OCI-LY7 (cell line): ENCODE data around the gene LHX8. TPM values are rescaled to one million over a fixed set of nuclear protein-coding genes. Genes with fewer than 3 reads are reported as not detected.

ENCODE experiments used
- BruUV-seq: library from RNA; stranded (reverse); fragments of 400-500 nt; replicated peaks from 2 replicates; lab custom pipeline; 2021; lab: Mats Ljungman, UMichigan
- CTCF ChIA-PET: fragments of 300-600 bp; sonication (Branson Sonifier 250); formaldehyde crosslinking; loops from one replicate; lab custom pipeline; 2022; ENCODE audit warnings: antibody characterized with exemption; ENCODE audit not compliant: unreplicated experiment; lab: Charles Lee
- POLR2A ChIA-PET: fragments of 300-600 bp; sonication (Branson Sonifier 250); formaldehyde crosslinking; loops from one replicate; lab custom pipeline; 2022; ENCODE audit warnings: antibody characterized with exemption; lab: Charles Lee
- DNase-seq: peaks from one replicate; pipeline ENCODE4 v3.0.0-alpha.2; 2015; ENCODE audit warnings: low spot score
- H2AFZ ChIP-seq: fragments of 200-600 bp; sonication (generic), shearing (Covaris generic); 2 replicates; pipeline ENCODE4 v1.6.1; 2014; ENCODE audit warnings: mild to moderate bottlenecking, antibody characterized with exemption, low read length, moderate library complexity
- H3K27ac ChIP-seq: fragments of 200-600 bp; sonication (generic); 2 replicates; pipeline ENCODE4 v1.5.1; 2014; ENCODE audit warnings: mixed run types, low read depth, mild to moderate bottlenecking, moderate library complexity, low read length, inconsistent platforms; ENCODE audit not compliant: poor library complexity, severe bottlenecking
- H3K36me3 ChIP-seq: fragments of 200-600 bp; sonication (generic); 2 replicates; pipeline ENCODE4 v1.6.1; 2014; ENCODE audit warnings: mild to moderate bottlenecking, antibody characterized with exemption, low read length, moderate library complexity, mixed read lengths; ENCODE audit not compliant: insufficient read depth
- H3K4me1 ChIP-seq: fragments of 200-600 bp; sonication (generic); 2 replicates; pipeline ENCODE4 v1.5.1; 2014; ENCODE audit warnings: mild to moderate bottlenecking, low read length; ENCODE audit not compliant: insufficient read depth, poor library complexity, severe bottlenecking
- H3K4me2 ChIP-seq: fragments of 200-600 bp; sonication (generic); 2 replicates; pipeline ENCODE4 v1.6.1; 2014; ENCODE audit warnings: mild to moderate bottlenecking, low read length
- H3K4me3 ChIP-seq: fragments of 200-600 bp; sonication (generic); 2 replicates; pipeline ENCODE4 v1.5.1; 2014; ENCODE audit warnings: mild to moderate bottlenecking, low read depth, low read length; ENCODE audit not compliant: poor library complexity, severe bottlenecking
- H3K79me2 ChIP-seq: fragments of 200-600 bp; sonication (generic); 2 replicates; pipeline ENCODE4 v1.6.1; 2016; ENCODE audit warnings: low read depth, mild to moderate bottlenecking, low read length, moderate library complexity, mixed read lengths; ENCODE audit not compliant: insufficient read depth
- H3K9me2 ChIP-seq: fragments of 200-600 bp; sonication (generic); 2 replicates; pipeline ENCODE4 v1.6.1; 2016; ENCODE audit warnings: mild to moderate bottlenecking, low read length, mixed read lengths; ENCODE audit not compliant: insufficient read depth
- H3K9me3 ChIP-seq: fragments of 200-600 bp; sonication (generic); 2 replicates; pipeline ENCODE4 v1.6.1; 2014; ENCODE audit warnings: mild to moderate bottlenecking, mixed run types, low read length, mixed read lengths
- H4K20me1 ChIP-seq: fragments of 200-600 bp; sonication (generic); 2 replicates; pipeline ENCODE4 v1.6.1; 2014; ENCODE audit warnings: mild to moderate bottlenecking, antibody characterized with exemption, low read length, moderate library complexity, mixed read lengths; ENCODE audit not compliant: insufficient read depth
- EZH2phosphoT487 ChIP-seq: fragments of 200-600 bp; sonication (generic); IDR thresholded peaks from 2 replicates; pipeline ENCODE4 v1.6.1; 2018; ENCODE audit warnings: low read depth, borderline replicate concordance, mild to moderate bottlenecking, mixed run types, antibody characterized with exemption, low read length, moderate library complexity, mixed read lengths
- intact Hi-C: fragments of 100-400 bp; cut with micrococcal nuclease; formaldehyde crosslinking; loops from one replicate; pipeline ENCODE4 v1.10.0; 2022; ENCODE audit not compliant: unreplicated experiment
- total RNA-seq, 2 experiments: library from RNA; depleted of rRNA in 1 of 2; stranded (reverse); fragments of >200 nt in 1 of 2; shearing (Covaris generic) in 1 of 2; gene quantifications; 2 replicates each; pipeline ENCODE4 v1.2.3, GENCODE V29; 2014 to 2022
- TF ChIP-seq, protein P1 (sequence below): fragments of 200-600 bp; sonication (generic); conservative IDR thresholded peaks from 2 replicates; pipeline ENCODE4 v1.5.1; 2014; ENCODE audit warnings: mild to moderate bottlenecking, antibody characterized with exemption, low read length, moderate library complexity, mixed read lengths

LHX8 gene
- total RNA-seq, 2 experiments from 2014 or later: not detected

DNA sequence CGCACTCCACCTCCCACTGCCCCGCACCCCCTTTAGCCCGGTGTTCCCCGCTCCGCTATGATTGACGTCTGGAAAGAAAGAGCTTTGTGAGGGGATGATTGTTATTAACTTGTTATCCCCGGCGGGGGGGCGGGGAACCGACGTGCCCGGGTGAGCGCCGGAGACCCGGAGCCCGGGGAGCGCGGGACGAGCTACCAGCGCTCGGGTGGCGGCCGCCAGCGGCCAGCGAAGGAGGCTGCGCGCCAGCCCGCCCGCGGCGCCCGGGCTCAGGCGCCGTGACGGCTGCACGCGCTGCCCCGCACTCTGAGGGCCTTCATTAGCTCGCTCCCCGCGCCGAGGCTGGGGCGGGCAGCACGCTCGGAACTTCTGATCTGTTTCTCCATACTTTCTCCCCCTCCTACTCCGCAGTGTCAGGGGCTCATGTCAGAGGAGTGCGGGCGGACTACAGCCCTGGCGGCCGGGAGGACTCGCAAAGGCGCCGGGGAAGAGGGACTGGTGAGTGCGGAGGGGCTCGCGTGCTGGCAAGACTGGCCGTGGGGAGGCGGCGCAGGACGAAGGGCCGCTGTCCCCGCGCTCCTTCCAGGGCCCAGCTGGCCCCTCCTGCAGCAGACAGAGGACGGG lies 2.1 kb downstream of the LHX8 start:
- CTCF ChIA-PET: no interaction called here
- TF ChIP-seq EZH2phosphoT487: no peak
- TF ChIP-seq, protein P1, sequence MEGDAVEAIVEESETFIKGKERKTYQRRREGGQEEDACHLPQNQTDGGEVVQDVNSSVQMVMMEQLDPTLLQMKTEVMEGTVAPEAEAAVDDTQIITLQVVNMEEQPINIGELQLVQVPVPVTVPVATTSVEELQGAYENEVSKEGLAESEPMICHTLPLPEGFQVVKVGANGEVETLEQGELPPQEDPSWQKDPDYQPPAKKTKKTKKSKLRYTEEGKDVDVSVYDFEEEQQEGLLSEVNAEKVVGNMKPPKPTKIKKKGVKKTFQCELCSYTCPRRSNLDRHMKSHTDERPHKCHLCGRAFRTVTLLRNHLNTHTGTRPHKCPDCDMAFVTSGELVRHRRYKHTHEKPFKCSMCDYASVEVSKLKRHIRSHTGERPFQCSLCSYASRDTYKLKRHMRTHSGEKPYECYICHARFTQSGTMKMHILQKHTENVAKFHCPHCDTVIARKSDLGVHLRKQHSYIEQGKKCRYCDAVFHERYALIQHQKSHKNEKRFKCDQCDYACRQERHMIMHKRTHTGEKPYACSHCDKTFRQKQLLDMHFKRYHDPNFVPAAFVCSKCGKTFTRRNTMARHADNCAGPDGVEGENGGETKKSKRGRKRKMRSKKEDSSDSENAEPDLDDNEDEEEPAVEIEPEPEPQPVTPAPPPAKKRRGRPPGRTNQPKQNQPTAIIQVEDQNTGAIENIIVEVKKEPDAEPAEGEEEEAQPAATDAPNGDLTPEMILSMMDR: no peak

DNA sequence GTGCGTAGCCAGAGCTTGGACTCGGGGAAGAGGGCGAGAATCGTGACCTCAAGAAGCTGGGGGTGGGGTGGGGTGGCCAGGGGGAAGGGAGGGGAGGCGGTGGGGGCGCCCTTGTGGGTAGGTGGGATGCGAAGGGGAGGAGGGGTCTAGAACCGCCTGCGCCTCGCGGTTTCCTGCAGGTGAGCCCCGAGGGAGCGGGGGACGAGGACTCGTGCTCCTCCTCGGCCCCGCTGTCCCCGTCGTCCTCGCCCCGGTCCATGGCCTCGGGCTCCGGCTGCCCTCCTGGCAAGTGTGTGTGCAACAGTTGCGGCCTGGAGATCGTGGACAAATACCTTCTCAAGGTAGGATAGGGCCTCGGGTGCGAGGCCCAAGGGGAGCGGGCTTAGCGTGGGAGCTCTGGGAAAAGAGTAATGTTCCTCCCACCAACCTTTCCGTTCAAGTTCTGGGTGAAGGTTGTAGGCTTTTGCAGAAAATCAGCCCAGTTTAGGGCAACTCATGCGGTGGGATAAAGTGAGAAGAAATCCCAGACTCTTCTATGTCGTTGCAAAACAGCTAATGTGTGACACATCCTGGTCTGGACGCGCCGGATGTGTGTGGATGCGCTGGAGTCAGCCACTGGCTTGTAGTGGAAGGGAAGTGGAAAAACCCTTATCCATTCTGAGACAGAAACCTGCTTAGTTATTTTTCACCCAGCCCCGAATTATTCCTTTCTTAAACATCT lies 2.9 kb downstream of the LHX8 start:
- intact Hi-C loops: no loop called here
- no peak overlapping the region for H3K27ac ChIP-seq
- H3K4me2 ChIP-seq: no peak overlapping the region
- H3K79me2 ChIP-seq: no peaks in the 10 kb centered on the region
- CTCF ChIA-PET: no interaction called here
- H3K4me3 ChIP-seq: no peak overlapping the region
- H2AFZ ChIP-seq: no peak overlapping the region
- POLR2A ChIA-PET: no interaction called here
- no peaks in the 10 kb centered on the region for H3K9me3 ChIP-seq
- no peaks in the 10 kb centered on the region for H3K36me3 ChIP-seq
- H3K4me1 ChIP-seq: no peaks in the 10 kb centered on the region
- H4K20me1 ChIP-seq: no peaks in the 10 kb centered on the region
- no peak for DNase-seq
- BruUV-seq: no TSS peak
- H3K9me2 ChIP-seq: no peaks in the 10 kb centered on the region
- TF ChIP-seq EZH2phosphoT487: no peak
- TF ChIP-seq, protein P1: no peak

More for the DNA sequence above, 2.1 kb downstream of the LHX8 start:
- H3K4me3 ChIP-seq: no peak overlapping the region
- BruUV-seq: no TSS peak
- H3K36me3 ChIP-seq: no peaks in the 10 kb centered on the region
- no peaks in the 10 kb centered on the region for H3K79me2 ChIP-seq
- no peaks in the 10 kb centered on the region for H3K4me1 ChIP-seq
- POLR2A ChIA-PET: interaction anchor here (0.7 to 0.8 kb wide), 2 partner anchors 16 to 621 kb away, joined by 3 read pairs; no protein-coding TSS in a partner anchor
- H3K27ac ChIP-seq: no peak overlapping the region
- H3K9me3 ChIP-seq: no peaks in the 10 kb centered on the region
- H2AFZ ChIP-seq: no peak overlapping the region
- intact Hi-C loops: no loop called here
- no peaks in the 10 kb centered on the region for H4K20me1 ChIP-seq
- no peak overlapping the region for H3K4me2 ChIP-seq
- H3K9me2 ChIP-seq: no peaks in the 10 kb centered on the region
- DNase-seq: no peak

DNA sequence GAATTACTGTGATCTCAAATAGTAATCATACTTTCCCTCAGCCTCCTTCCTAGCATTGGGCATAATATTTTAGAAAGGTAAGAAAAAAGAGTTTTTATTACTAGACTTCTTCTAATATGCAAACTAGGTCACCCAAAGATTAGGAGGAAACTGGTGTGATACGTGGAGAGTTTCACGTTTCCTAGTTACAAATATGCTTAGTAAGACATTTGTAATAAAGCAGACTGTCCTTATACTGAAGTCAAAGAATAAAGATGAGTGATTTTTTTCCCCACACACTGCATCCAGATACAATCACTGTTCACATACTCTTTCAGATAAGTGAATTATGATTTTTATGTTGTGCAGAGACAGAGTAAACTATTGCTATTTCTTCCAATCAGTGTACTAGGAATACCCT lies 17.9 kb downstream of the LHX8 start:
- Histone ChIP-seq H3K9me2 (no peaks in the 10 kb centered on the region), H3K36me3 (no peaks in the 10 kb centered on the region), H4K20me1 (no peaks in the 10 kb centered on the region), H3K4me1 (no peaks in the 10 kb centered on the region), H3K79me2 (no peaks in the 10 kb centered on the region), H3K4me3 (no peak overlapping the region), H2AFZ (no peak overlapping the region), H3K9me3 (no peaks in the 10 kb centered on the region), H3K27ac (no peak overlapping the region), H3K4me2 (no peak overlapping the region)
- intact Hi-C loops: no loop called here
- TF ChIP-seq EZH2phosphoT487: no peak
- TF ChIP-seq, protein P1: no peak
- ChIA-PET CTCF (no interaction called here), POLR2A (interaction anchor here (0.9 kb wide), 1 partner anchor 11 kb away, joined by 3 read pairs; no protein-coding TSS in a partner anchor)
- no TSS peak for BruUV-seq
- DNase-seq: no peak
